ENCODE data around the gene NXN.

DNA sequence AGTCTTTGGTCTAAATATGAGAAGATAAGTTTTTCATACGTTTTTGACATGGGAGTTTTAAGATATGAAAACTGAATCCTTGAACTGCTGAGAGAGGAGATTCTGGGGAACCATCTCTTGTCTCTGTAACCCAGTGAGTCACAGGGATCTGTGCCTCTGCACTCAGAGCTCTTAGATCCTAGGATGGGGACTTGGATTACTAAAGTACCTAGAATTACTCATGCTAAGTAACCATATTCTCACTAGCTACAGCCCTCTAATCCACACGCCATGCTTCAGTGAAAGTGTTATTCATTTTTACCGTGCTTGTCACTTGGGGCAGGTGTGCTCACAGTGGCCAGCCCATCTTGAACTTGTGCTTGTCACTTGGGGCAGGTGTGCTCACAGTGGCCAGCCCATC is 195.4 kb downstream of the NXN start:
- TF ChIP-seq, protein P1, sequence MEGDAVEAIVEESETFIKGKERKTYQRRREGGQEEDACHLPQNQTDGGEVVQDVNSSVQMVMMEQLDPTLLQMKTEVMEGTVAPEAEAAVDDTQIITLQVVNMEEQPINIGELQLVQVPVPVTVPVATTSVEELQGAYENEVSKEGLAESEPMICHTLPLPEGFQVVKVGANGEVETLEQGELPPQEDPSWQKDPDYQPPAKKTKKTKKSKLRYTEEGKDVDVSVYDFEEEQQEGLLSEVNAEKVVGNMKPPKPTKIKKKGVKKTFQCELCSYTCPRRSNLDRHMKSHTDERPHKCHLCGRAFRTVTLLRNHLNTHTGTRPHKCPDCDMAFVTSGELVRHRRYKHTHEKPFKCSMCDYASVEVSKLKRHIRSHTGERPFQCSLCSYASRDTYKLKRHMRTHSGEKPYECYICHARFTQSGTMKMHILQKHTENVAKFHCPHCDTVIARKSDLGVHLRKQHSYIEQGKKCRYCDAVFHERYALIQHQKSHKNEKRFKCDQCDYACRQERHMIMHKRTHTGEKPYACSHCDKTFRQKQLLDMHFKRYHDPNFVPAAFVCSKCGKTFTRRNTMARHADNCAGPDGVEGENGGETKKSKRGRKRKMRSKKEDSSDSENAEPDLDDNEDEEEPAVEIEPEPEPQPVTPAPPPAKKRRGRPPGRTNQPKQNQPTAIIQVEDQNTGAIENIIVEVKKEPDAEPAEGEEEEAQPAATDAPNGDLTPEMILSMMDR (IDR thresholded peaks at IDR 0.05) = no peak
- no peak for TF ChIP-seq POLR2A (IDR thresholded peaks at IDR 0.05)
